NB4 (cell line): ENCODE measurements around the gene UPK1B.
A peak's percentile ranks its signal among the peaks of the same experiment; 100 is the strongest.
"Not testable (repeated sequence)": the region's sequence is repeated elsewhere in the genome, so short reads cannot be mapped to it uniquely, and the experiment has no call there.

ENCODE experiments used
- DNase-seq: peaks from one replicate; pipeline ENCODE4 v3.0.0; 2010; ENCODE audit warnings: low read depth
- H3K4me3 ChIP-seq: one replicate; pipeline ENCODE4 v1.5.1; 2011; ENCODE audit warnings: mild to moderate bottlenecking, low read depth, low read length, moderate library complexity
- CTCF ChIP-seq: IDR thresholded peaks from one replicate; pipeline ENCODE4 v1.5.1; 2012; ENCODE audit warnings: low read depth, low read length
- MAX ChIP-seq: IDR thresholded peaks from 2 replicates; pipeline ENCODE4 v1.6.1; 2011; ENCODE audit warnings: low read depth, low read length
- MYC ChIP-seq: IDR thresholded peaks from 2 replicates; pipeline ENCODE4 v1.6.1; 2011; ENCODE audit warnings: low read depth, low read length
- POLR2A ChIP-seq: IDR thresholded peaks from 2 replicates; pipeline ENCODE4 v1.6.1; 2011; ENCODE audit warnings: mild to moderate bottlenecking; ENCODE audit not compliant: insufficient read length; ENCODE audit errors: extremely low read depth

The UPK1B gene

GRCh38 chr3:119239206-119239820, 65.9 kb downstream of the UPK1B start:
- peak overlapping the region; percentile 66 for H3K4me3 ChIP-seq
- TF ChIP-seq POLR2A (no peak), MYC (no peak), MAX (no peak), CTCF (no peak)
- peak; percentile 23 for DNase-seq

GRCh38 chr3:119240101-119240590, 66.7 kb downstream of the UPK1B start:
- no peak for DNase-seq

GRCh38 chr3:119240591-119241434, 67.4 kb downstream of the UPK1B start, which contains the start of gene B4GALT4:
TSS of gene B4GALT4 (minus strand) at chr3:119240878. CDS start at chr3:119230099, 10,779 bp downstream.
- DNase-seq, result peak; percentile 90
- TF ChIP-seq CTCF, result no peak
- peak; percentile 42; the same call in 1 of the 2 replicates for TF ChIP-seq MYC
- peak; percentile 80 for TF ChIP-seq MAX
- TF ChIP-seq POLR2A, result peak; percentile 71
- H3K4me3 ChIP-seq, result peak within 1 kb of the TSS; percentile 66

More at GRCh38 chr3:119240101-119240590, 66.7 kb downstream of the UPK1B start:
- peak overlapping the region; percentile 66 for H3K4me3 ChIP-seq
- TF ChIP-seq MAX, result no peak
- TF ChIP-seq POLR2A, result no peak
- TF ChIP-seq CTCF, result no peak
- TF ChIP-seq MYC, result no peak

- not testable (repeated sequence) for DNase-seq, H3K4me3 ChIP-seq
These were observed 69.1 kb downstream of the UPK1B start for GRCh38 chr3:119242387-119243057.

- H3K4me3 ChIP-seq, DNase-seq: not testable (repeated sequence)
These were observed 69.7 kb downstream of the UPK1B start for GRCh38 chr3:119243058-119243529.

GRCh38 chr3:119243712-119244111, 70.3 kb downstream of the UPK1B start:
- no peak overlapping the region for H3K4me3 ChIP-seq
- TF ChIP-seq POLR2A (no peak), MYC (no peak), CTCF (no peak), MAX (no peak)
- no peak for DNase-seq
